ENCODE results near the gene PSD4. TPM values are rescaled to one million over a fixed set of nuclear protein-coding genes. Genes with fewer than 3 reads are reported as not detected.

The PSD4 gene
- total RNA-seq, 1 experiment from 2014 or later = 12.6 TPM

- H3K9me3 ChIP-seq (ENCODE audit: control insufficient read depth in 1 of 2, insufficient read depth in 1 of 2, low read depth in 1 of 2, low read length in 2 of 2) = no peaks in the 10 kb centered on the region
- H3K9ac ChIP-seq (ENCODE audit: low read length) = no peak overlapping the region
- no peak overlapping the region for H3K4me2 ChIP-seq (ENCODE audit: low read length)
- POLR2A ChIA-PET = no interaction called here
- ATAC-seq (no peak), DNase-seq (ENCODE audit: low read depth, low spot score) (no peak)
- CTCF ChIA-PET = no interaction called here
- no peak overlapping the region for H3K4me3 ChIP-seq (replicated peaks in 1 of 2; ENCODE audit: low read depth in 1 of 2, low read length in 2 of 2)
- intact Hi-C loops (cut with micrococcal nuclease) = no loop called here
- H3K4me1 ChIP-seq (ENCODE audit: control insufficient read depth in 1 of 2, insufficient read depth in 2 of 2, low read length in 2 of 2) = peaks cover 18 to 23% of the 10 kb centered on the region in 2 experiments
- RAD21 ChIA-PET (ENCODE audit: low non-redundant PET in 1 of 2, low total read pairs in 2 of 2, uncharacterized antibody in 2 of 2, unreplicated experiment in 2 of 2) = no interaction called here
- no TSS peak for BruUV-seq (replicated peaks)
- TF ChIP-seq SRF (IDR thresholded peaks at IDR 0.05; ENCODE audit: low read depth) (no peak), REST (IDR thresholded peaks at IDR 0.05; ENCODE audit: low read depth) (no peak), SIN3A (IDR thresholded peaks at IDR 0.05; ENCODE audit: low read depth) (no peak), YY1 (IDR thresholded peaks at IDR 0.05; ENCODE audit: extremely low read depth, insufficient replicate concordance, low read depth, low read length) (no peak), RAD21 (IDR thresholded peaks at IDR 0.05; ENCODE audit: low read depth) (no peak), ELF1 (IDR thresholded peaks at IDR 0.05; ENCODE audit: borderline replicate concordance, low read depth) (no peak), ZFX (IDR thresholded peaks at IDR 0.05) (no peak), EZH2phosphoT487 (IDR thresholded peaks at IDR 0.05; ENCODE audit: borderline replicate concordance) (no peak), MAX (IDR thresholded peaks at IDR 0.05) (no peak), POLR2A (IDR thresholded peaks at IDR 0.05; ENCODE audit: borderline replicate concordance, extremely low read depth, insufficient read depth, insufficient read length) (no peak)
- TF ChIP-seq, protein P1, sequence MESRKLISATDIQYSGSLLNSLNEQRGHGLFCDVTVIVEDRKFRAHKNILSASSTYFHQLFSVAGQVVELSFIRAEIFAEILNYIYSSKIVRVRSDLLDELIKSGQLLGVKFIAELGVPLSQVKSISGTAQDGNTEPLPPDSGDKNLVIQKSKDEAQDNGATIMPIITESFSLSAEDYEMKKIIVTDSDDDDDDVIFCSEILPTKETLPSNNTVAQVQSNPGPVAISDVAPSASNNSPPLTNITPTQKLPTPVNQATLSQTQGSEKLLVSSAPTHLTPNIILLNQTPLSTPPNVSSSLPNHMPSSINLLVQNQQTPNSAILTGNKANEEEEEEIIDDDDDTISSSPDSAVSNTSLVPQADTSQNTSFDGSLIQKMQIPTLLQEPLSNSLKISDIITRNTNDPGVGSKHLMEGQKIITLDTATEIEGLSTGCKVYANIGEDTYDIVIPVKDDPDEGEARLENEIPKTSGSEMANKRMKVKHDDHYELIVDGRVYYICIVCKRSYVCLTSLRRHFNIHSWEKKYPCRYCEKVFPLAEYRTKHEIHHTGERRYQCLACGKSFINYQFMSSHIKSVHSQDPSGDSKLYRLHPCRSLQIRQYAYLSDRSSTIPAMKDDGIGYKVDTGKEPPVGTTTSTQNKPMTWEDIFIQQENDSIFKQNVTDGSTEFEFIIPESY (IDR thresholded peaks at IDR 0.05; ENCODE audit: extremely low read depth, insufficient replicate concordance, low read length) = no peak
- H3K79me2 ChIP-seq (ENCODE audit: insufficient read depth, low read length) = no peaks in the 10 kb centered on the region
- no peaks in the 10 kb centered on the region for H3K36me3 ChIP-seq (ENCODE audit: control insufficient read depth in 1 of 2, insufficient read depth in 2 of 2, low read length in 2 of 2)
- no peaks in the 10 kb centered on the region for H3K27me3 ChIP-seq (ENCODE audit: insufficient read depth, low read length)
- H4K20me1 ChIP-seq (ENCODE audit: insufficient read depth) = no peaks in the 10 kb centered on the region
- no peak overlapping the region for H3K27ac ChIP-seq (ENCODE audit: low read depth, low read length)
- no peaks in the 10 kb centered on the region for H3K9me2 ChIP-seq (ENCODE audit: insufficient read depth)
- H2AFZ ChIP-seq (ENCODE audit: low read depth, low read length, poor library complexity, severe bottlenecking) = no peak overlapping the region
Measured at GRCh38 chr2:113209646-113210171, 35.9 kb downstream of the PSD4 start.

Data from HCT116 (cell line).